NCI-H1105 treated with DMSO at 0.1 percent for 48 hours (cell line): ENCODE measurements around the gene PARN.
"Not testable (repeated sequence)": the region's sequence is repeated elsewhere in the genome, so short reads cannot be mapped to it uniquely, and the experiment has no call there.

ENCODE experiments used
- DNase-seq: peaks from one replicate; lab custom pipeline; 2025; lab: John Stamatoyannopoulos, UW

The PARN gene

GRCh38 chr16:14400978-14401710 lies 228.9 kb downstream of the PARN start:
- DNase-seq, result not testable (repeated sequence)

- DNase-seq, result no peak
These were observed 229.6 kb downstream of the PARN start for GRCh38 chr16:14400285-14400977.

GRCh38 chr16:14399378-14400284 lies 230.4 kb downstream of the PARN start:
- no peak for DNase-seq

DNA sequence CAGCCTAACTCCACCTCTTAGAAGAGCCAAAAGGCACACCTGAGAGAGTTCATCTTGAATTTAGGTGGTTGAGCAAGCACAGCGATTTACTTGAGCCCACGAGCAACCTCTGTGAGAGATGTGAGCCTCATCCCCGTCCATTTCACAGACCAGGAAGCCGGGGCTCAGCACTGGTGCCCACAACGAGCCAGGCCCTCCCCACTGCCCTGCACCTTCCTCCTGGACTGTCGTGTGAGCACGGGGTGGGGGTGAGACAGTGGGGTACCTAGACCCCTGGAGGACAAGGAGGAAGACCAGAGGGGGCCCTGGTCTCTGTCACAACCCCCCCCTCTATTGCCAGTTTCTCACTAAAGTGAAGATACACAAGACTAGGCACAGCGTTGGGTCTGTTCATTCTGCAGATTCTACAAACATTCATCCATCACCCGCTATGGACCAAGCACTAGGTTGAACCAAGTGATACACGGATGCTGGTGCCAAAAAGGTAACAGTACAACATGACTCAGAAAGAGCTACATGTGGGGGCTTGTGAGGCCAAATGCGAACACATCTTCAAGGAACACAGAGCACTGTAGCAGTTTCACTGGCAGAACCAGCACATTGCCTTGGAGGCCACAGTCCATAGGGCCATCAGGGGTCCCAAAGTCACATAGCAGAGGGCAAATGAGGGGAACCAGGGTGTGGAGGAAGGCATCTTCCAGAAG lies 231.9 kb downstream of the PARN start:
- DNase-seq, result no peak

GRCh38 chr16:14395710-14396304 lies 234.3 kb downstream of the PARN start:
- DNase-seq, result not testable (repeated sequence)

GRCh38 chr16:14394834-14395233 lies 235.2 kb downstream of the PARN start:
- no peak for DNase-seq

- no peak for DNase-seq
These were observed 237.1 kb downstream of the PARN start for GRCh38 chr16:14392960-14393359.

DNA sequence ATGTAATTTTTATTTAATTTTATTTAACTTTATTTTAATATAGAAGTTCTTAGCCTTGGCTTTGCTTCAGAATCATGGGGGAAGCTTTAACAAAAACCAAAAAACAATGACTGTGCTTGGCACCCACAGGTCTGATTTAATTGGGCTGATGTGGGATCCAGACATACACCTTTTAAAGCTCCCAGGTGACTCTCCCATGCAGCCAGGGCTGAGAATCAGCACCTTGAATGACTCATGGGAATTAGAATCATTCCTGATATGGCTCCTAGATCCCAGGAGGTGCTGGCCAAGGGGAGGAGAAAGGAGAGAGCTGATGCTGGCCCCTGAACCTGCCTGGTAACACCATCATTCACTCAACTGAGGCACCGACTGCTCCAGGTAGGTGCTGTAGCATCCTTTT lies 240.7 kb downstream of the PARN start:
- DNase-seq, result no peak

DNA sequence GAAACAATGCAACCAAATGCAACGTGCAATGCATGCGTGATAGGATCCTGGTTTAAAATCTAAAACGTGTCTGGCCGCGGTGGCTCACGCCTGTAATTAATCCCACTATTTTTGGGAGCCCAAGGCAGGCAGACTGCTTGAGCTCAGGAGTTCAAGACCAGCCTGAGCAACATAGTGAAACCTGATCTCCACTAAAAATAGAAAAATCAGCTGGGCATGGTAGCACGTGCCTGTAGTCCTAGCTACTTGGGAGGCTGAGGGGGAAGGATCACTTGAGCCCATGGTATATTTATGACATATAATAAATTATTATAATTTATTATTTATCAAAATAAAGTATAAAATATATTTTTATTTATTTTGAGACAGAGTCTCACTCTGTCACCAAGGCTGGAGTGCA lies 241.8 kb downstream of the PARN start:
- DNase-seq, result no peak

DNA sequence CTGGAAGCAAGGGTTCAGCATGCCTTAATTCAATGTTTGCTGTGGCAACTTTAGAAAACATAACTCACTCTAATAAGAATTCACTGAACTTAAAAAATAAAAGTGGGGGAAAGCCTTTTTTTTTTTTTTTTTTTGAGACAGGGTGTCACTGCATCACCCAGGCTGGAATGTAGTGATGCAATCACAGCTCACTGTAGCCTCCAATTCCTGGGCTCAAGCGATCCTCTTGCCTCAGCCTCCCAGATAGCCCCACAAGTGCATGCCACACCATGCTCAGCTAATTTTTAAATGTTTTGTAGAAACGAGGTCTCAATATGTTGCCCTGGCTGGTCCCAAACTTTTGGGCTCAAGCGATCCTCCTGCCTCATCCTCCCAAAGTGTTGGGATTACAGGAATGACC lies 243.9 kb downstream of the PARN start:
- no peak for DNase-seq
